HepG2 (cell line): ENCODE results near the gene CHPF. TPM values are rescaled to one million over a fixed set of nuclear protein-coding genes. Genes with fewer than 3 reads are reported as not detected.

Source experiments
- ARID2 ChIP-seq: sonication (generic); formaldehyde crosslinking; IDR thresholded peaks from 2 replicates; pipeline ENCODE4 v1.8.1; 2022; ENCODE audit warnings: mild to moderate bottlenecking, missing genetic modification reagents, borderline replicate concordance
- ATF3 ChIP-seq: sonication (generic); formaldehyde crosslinking; IDR thresholded peaks from 2 replicates; pipeline ENCODE4 v1.4.0; 2020; ENCODE audit warnings: missing genetic modification reagents
- IKZF4 ChIP-seq: sonication (generic); formaldehyde crosslinking; IDR thresholded peaks from 2 replicates; pipeline ENCODE4 v1.5.1; 2020; ENCODE audit warnings: borderline replicate concordance, mild to moderate bottlenecking, low read depth, missing genetic modification reagents; ENCODE audit errors: not compliant biosample characterization
- MEIS2 ChIP-seq: sonication (generic); formaldehyde crosslinking; IDR thresholded peaks from 2 replicates; pipeline ENCODE4 v1.9.0; 2021; ENCODE audit warnings: mild to moderate bottlenecking, missing genetic modification reagents
- MTERF4 ChIP-seq: sonication (generic); formaldehyde crosslinking; IDR thresholded peaks from 2 replicates; pipeline ENCODE4 v1.8.0; 2023; ENCODE audit warnings: mild to moderate bottlenecking, missing genetic modification reagents
- NFIC ChIP-seq: IDR thresholded peaks from 2 replicates; pipeline ENCODE4 v1.6.1; 2012; ENCODE audit warnings: mild to moderate bottlenecking, low read length, inconsistent platforms
- NFYB ChIP-seq: sonication (generic); formaldehyde crosslinking; IDR thresholded peaks from 2 replicates; pipeline ENCODE4 v1.4.0; 2020; ENCODE audit warnings: missing genetic modification reagents
- NKX3-1 ChIP-seq: sonication (generic); formaldehyde crosslinking; IDR thresholded peaks from 2 replicates; pipeline ENCODE4 v1.5.0; 2020; ENCODE audit warnings: missing genetic modification reagents
- PCBP2 ChIP-seq: fragments of 200-400 bp; formaldehyde crosslinking; optimal IDR thresholded peaks from 2 replicates; pipeline ENCODE3; 2018; ENCODE audit warnings: low read length, low read depth; ENCODE audit not compliant: poor library complexity, severe bottlenecking
- SCMH1 ChIP-seq: sonication (generic); formaldehyde crosslinking; IDR thresholded peaks from 2 replicates; pipeline ENCODE4 v1.9.0; 2021; ENCODE audit warnings: missing genetic modification reagents, mild to moderate bottlenecking, borderline replicate concordance
- SETDB1 ChIP-seq: sonication (generic); formaldehyde crosslinking; IDR thresholded peaks from 2 replicates; pipeline ENCODE4 v1.5.1; 2020; ENCODE audit warnings: missing genetic modification reagents, mild to moderate bottlenecking, borderline replicate concordance
- SKIL ChIP-seq: sonication (generic); formaldehyde crosslinking; IDR thresholded peaks from 2 replicates; pipeline ENCODE4 v1.8.0; 2022; ENCODE audit warnings: missing genetic modification reagents, mild to moderate bottlenecking, moderate library complexity, borderline replicate concordance
- SRSF1 ChIP-seq: fragments of 200-400 bp; formaldehyde crosslinking; optimal IDR thresholded peaks from 2 replicates; pipeline ENCODE3; 2017; ENCODE audit warnings: mild to moderate bottlenecking, low read depth, low read length, moderate library complexity
- SRSF9 ChIP-seq: fragments of 200-400 bp; formaldehyde crosslinking; IDR thresholded peaks from 2 replicates; pipeline ENCODE4 v1.6.1; 2018; ENCODE audit warnings: borderline replicate concordance, mild to moderate bottlenecking, low read depth, low read length; ENCODE audit not compliant: insufficient read depth, poor library complexity, severe bottlenecking
- THYN1 ChIP-seq: sonication (generic); formaldehyde crosslinking; IDR thresholded peaks from 2 replicates; pipeline ENCODE4 v1.8.1; 2023; ENCODE audit warnings: low read depth, mild to moderate bottlenecking, moderate library complexity, missing genetic modification reagents, borderline replicate concordance
- TRIM22 ChIP-seq: fragments of 450-650 bp; IDR thresholded peaks from 2 replicates; pipeline ENCODE4 v1.6.1; 2017
- ZFP41 ChIP-seq: sonication (generic); formaldehyde crosslinking; IDR thresholded peaks from 2 replicates; pipeline ENCODE4 v1.4.0; 2020; ENCODE audit warnings: mild to moderate bottlenecking, missing genetic modification reagents, borderline replicate concordance
- ZNF512B ChIP-seq: sonication (generic); formaldehyde crosslinking; IDR thresholded peaks from 2 replicates; pipeline ENCODE4 v1.5.1; 2020; ENCODE audit warnings: missing genetic modification reagents, mild to moderate bottlenecking, borderline replicate concordance
- ZNF570 ChIP-seq: sonication (generic); formaldehyde crosslinking; IDR thresholded peaks from 2 replicates; pipeline ENCODE4 v1.4.0; 2020; ENCODE audit warnings: mild to moderate bottlenecking, missing genetic modification reagents, borderline replicate concordance
- ZNF891 ChIP-seq: sonication (generic); formaldehyde crosslinking; IDR thresholded peaks from 2 replicates; pipeline ENCODE4 v1.5.0; 2020; ENCODE audit warnings: mild to moderate bottlenecking, missing genetic modification reagents
- ZSCAN12 ChIP-seq: sonication (generic); formaldehyde crosslinking; IDR thresholded peaks from 2 replicates; pipeline ENCODE4 v1.9.0; 2021; ENCODE audit warnings: mild to moderate bottlenecking, missing genetic modification reagents
- polyA plus RNA-seq, 8 experiments: library from polyadenylated mRNA; depleted of rRNA in 3 of 8; stranded (reverse) in 7 of 8; unstranded in 1 of 8; fragments of >200 nt; fragmentation: Illumina TruSeq in 4 of 8; extraction: Trizol in 4 of 8; gene quantifications; 2 replicates each; pipeline versions ENCODE4 v1.2.1 to v1.2.3, GENCODE V29; 2011 to 2016; ENCODE audit warnings: low read depth in 4 of 8, missing spikeins in 1 of 8, mixed read lengths in 1 of 8; ENCODE audit not compliant: insufficient read depth in 1 of 8
- total RNA-seq, 5 experiments: library from RNA; depleted of rRNA; stranded (reverse); fragments of >200 nt; fragmentation: Illumina TruSeq; extraction: Trizol; gene quantifications; 2 replicates each; pipeline ENCODE4 v1.2.3, GENCODE V29; 2016; ENCODE audit warnings: low read depth in 1 of 5

The CHPF gene
- total and polyA plus RNA-seq, 2 of the 13 experiments (the other 11 are each of a cell fraction or from before 2014, with no cell fraction given), result 79.6 to 111 TPM

GRCh38 chr2:219570194-219570923, 26.8 kb upstream of the CHPF start (continued):
- no peak for TF ChIP-seq MTERF4
- no peak for TF ChIP-seq IKZF4 (CRISPR knock-in tag)
- TF ChIP-seq NKX3-1 (CRISPR knock-in tag), result no peak; the same call in 1 of the 2 replicates
- no peak for TF ChIP-seq PCBP2
- no peak for TF ChIP-seq SCMH1 (CRISPR knock-in tag)
- TF ChIP-seq ATF3 (CRISPR knock-in tag), result no peak
- TF ChIP-seq ZNF891 (CRISPR knock-in tag), result no peak; the same call in 1 of the 2 replicates
- no peak for TF ChIP-seq NFYB
- TF ChIP-seq SRSF1, result no peak
- no peak for TF ChIP-seq ZNF512B (CRISPR knock-in tag)
- TF ChIP-seq ZFP41 (CRISPR knock-in tag), result no peak
- no peak for TF ChIP-seq NFIC
- TF ChIP-seq THYN1, result no peak
- TF ChIP-seq SKIL (CRISPR knock-in tag), result no peak; the same call in 1 of the 2 replicates
- TF ChIP-seq ZNF570, result no peak
- no peak for TF ChIP-seq SETDB1
- TF ChIP-seq ZSCAN12 (CRISPR knock-in tag), result no peak
- no peak for TF ChIP-seq TRIM22
- TF ChIP-seq ARID2 (CRISPR knock-in tag), result no peak
- TF ChIP-seq MEIS2, result 0 out of 2 replicates have a peak, but pooled peaks have one; percentile 48
- TF ChIP-seq SRSF9, result no peak
